HL-60/S4 treated with phorbol 12-myristate 13-acetate at 8.2 ng/mL for 4 days and 3 days (cell line): Measurements from ENCODE around the gene FUBP1.
"Not testable (repeated sequence)": the region's sequence is repeated elsewhere in the genome, so short reads cannot be mapped to it uniquely, and the experiment has no call there.

Experiments used
- in situ Hi-C: fragments of 300-500 bp; cut with MboI; formaldehyde crosslinking; loops from 2 replicates; pipeline ENCODE4 v1.15.0; 2022; ENCODE audit warnings: low sequenced_read_pairs

Gene FUBP1

GRCh38 chr1:77989744-77990143, 10.9 kb upstream of the FUBP1 start:
- in situ Hi-C loops = no loop called here

GRCh38 chr1:77987919-77988318, 9.0 kb upstream of the FUBP1 start:
- in situ Hi-C loops = no loop called here

GRCh38 chr1:77986810-77987209, 7.9 kb upstream of the FUBP1 start:
- in situ Hi-C loops = no loop called here

- in situ Hi-C loops = no loop called here
Measured at GRCh38 chr1:77984629-77985028, 5.8 kb upstream of the FUBP1 start.

- in situ Hi-C loops = no loop called here
Measured at GRCh38 chr1:77983997-77984355, 5.1 kb upstream of the FUBP1 start.

- in situ Hi-C loops = not testable (repeated sequence)
Measured at GRCh38 chr1:77983352-77983996, 4.6 kb upstream of the FUBP1 start.

- in situ Hi-C loops = no loop called here
Measured at GRCh38 chr1:77978293-77978968, 441 bp downstream of the FUBP1 start.

GRCh38 chr1:77977989-77978292, 931 bp downstream of the FUBP1 start:
- in situ Hi-C loops = no loop called here

GRCh38 chr1:77976433-77977076, 2.3 kb downstream of the FUBP1 start:
- in situ Hi-C loops = no loop called here

GRCh38 chr1:77975907-77976306, 3.0 kb downstream of the FUBP1 start:
- in situ Hi-C loops = no loop called here

- in situ Hi-C loops = no loop called here
Measured at GRCh38 chr1:77975386-77975785, 3.5 kb downstream of the FUBP1 start.

- in situ Hi-C loops = no loop called here
Measured at GRCh38 chr1:77972080-77972479, 6.8 kb downstream of the FUBP1 start.

- in situ Hi-C loops = no loop called here
Measured at GRCh38 chr1:77970192-77970591, 8.7 kb downstream of the FUBP1 start.

GRCh38 chr1:77966291-77966690, 12.6 kb downstream of the FUBP1 start:
- in situ Hi-C loops = no loop called here

- in situ Hi-C loops = no loop called here
Measured at GRCh38 chr1:77961392-77961791, 17.5 kb downstream of the FUBP1 start.

- in situ Hi-C loops = no loop called here
Measured at GRCh38 chr1:77958850-77959249, 20.0 kb downstream of the FUBP1 start.

GRCh38 chr1:77958391-77958790, 20.5 kb downstream of the FUBP1 start:
- in situ Hi-C loops = no loop called here

- in situ Hi-C loops = no loop called here
Measured at GRCh38 chr1:77956464-77956863, 22.4 kb downstream of the FUBP1 start.

- in situ Hi-C loops = no loop called here
Measured at GRCh38 chr1:77955709-77956108, 23.2 kb downstream of the FUBP1 start.

GRCh38 chr1:77954521-77954920, 24.4 kb downstream of the FUBP1 start:
- in situ Hi-C loops = no loop called here

- in situ Hi-C loops = no loop called here
Measured at GRCh38 chr1:77953907-77954306, 25.0 kb downstream of the FUBP1 start.

GRCh38 chr1:77951328-77951727, 27.5 kb downstream of the FUBP1 start:
- in situ Hi-C loops = no loop called here

- in situ Hi-C loops = no loop called here
Measured at GRCh38 chr1:77950873-77951272, 28.0 kb downstream of the FUBP1 start.
